HepG2 (cell line): ENCODE measurements around the gene LRRC3. TPM values are rescaled to one million over a fixed set of nuclear protein-coding genes. Genes with fewer than 3 reads are reported as not detected.
A peak's percentile ranks its signal among the peaks of the same experiment; 100 is the strongest.

ENCODE experiments used
- ARNTL ChIP-seq: sonication (generic); formaldehyde crosslinking; IDR thresholded peaks from 2 replicates; pipeline ENCODE4 v1.4.0; 2020; ENCODE audit warnings: mild to moderate bottlenecking, missing genetic modification reagents
- ATAD3A ChIP-seq: sonication (generic); formaldehyde crosslinking; IDR thresholded peaks from 2 replicates; pipeline ENCODE4 v1.4.0; 2020; ENCODE audit warnings: missing genetic modification reagents
- ATF1 ChIP-seq: IDR thresholded peaks from 2 replicates; pipeline ENCODE4 v1.6.1; 2016; ENCODE audit warnings: mild to moderate bottlenecking, control low read depth
- BCL6 ChIP-seq: IDR thresholded peaks from 2 replicates; pipeline ENCODE4 v1.6.1; 2016; ENCODE audit warnings: missing genetic modification reagents, missing compliant biosample characterization
- ETV5 ChIP-seq: IDR thresholded peaks from 2 replicates; pipeline ENCODE4 v1.6.1; 2018; ENCODE audit warnings: missing biosample characterization, missing genetic modification reagents, inconsistent platforms, borderline replicate concordance
- FOXA1 ChIP-seq, 2 experiments: fragments of 450-650 bp in 1 of 2; sonication (generic) in 1 of 2; formaldehyde crosslinking in 1 of 2; IDR thresholded peaks; 2 replicates each; pipeline versions ENCODE4 v1.4.0 to v1.6.1; 2016 to 2020; ENCODE audit warnings: missing genetic modification reagents in 1 of 2
- GABPA ChIP-seq, 2 experiments: IDR thresholded peaks; 2 replicates each; pipeline ENCODE4 v1.6.1; 2011 to 2016; ENCODE audit warnings: low read depth in 2 of 2, low read length in 1 of 2, missing biosample characterization in 1 of 2, missing genetic modification characterization in 1 of 2
- HNRNPL ChIP-seq: fragments of 200-400 bp; formaldehyde crosslinking; IDR thresholded peaks from 2 replicates; pipeline ENCODE4 v1.6.1; 2017; ENCODE audit warnings: mild to moderate bottlenecking, low read depth, low read length
- MAFK ChIP-seq, 2 experiments: IDR thresholded peaks in 1 of 2; conservative IDR thresholded peaks in 1 of 2; 2 replicates each; pipeline ENCODE4 v1.6.1; 2011; ENCODE audit warnings: improper control_type of control experiment in 2 of 2, low read length in 2 of 2
- MED8 ChIP-seq: sonication (generic); formaldehyde crosslinking; IDR thresholded peaks from 2 replicates; pipeline ENCODE4 v1.8.1; 2023; ENCODE audit warnings: mild to moderate bottlenecking, missing genetic modification reagents; ENCODE audit not compliant: insufficient replicate concordance
- NR3C1 ChIP-seq: sonication (generic); formaldehyde crosslinking; IDR thresholded peaks from 2 replicates; pipeline ENCODE4 v1.4.0; 2020; ENCODE audit warnings: missing genetic modification reagents
- PCBP2 ChIP-seq: fragments of 200-400 bp; formaldehyde crosslinking; optimal IDR thresholded peaks from 2 replicates; pipeline ENCODE3; 2018; ENCODE audit warnings: low read length, low read depth; ENCODE audit not compliant: poor library complexity, severe bottlenecking
- POGZ ChIP-seq: sonication (generic); formaldehyde crosslinking; IDR thresholded peaks from 2 replicates; pipeline ENCODE4 v1.4.0; 2020; ENCODE audit warnings: mild to moderate bottlenecking, missing genetic modification reagents
- SOX13 ChIP-seq, 3 experiments: fragments of 450-650 bp in 1 of 3; sonication (generic) in 1 of 3; formaldehyde crosslinking in 1 of 3; IDR thresholded peaks in 2 of 3; conservative IDR thresholded peaks in 1 of 3; 2 replicates each; pipeline versions ENCODE4 v1.5.0 to v1.6.1; 2016 to 2020; ENCODE audit warnings: antibody characterized with exemption in 1 of 3, mild to moderate bottlenecking in 1 of 3, missing compliant biosample characterization in 1 of 3, missing genetic modification reagents in 1 of 3, moderate library complexity in 1 of 3
- TCF12 ChIP-seq, 2 experiments: fragments of 450-650 bp in 1 of 2; sonication (generic) in 1 of 2; formaldehyde crosslinking in 1 of 2; IDR thresholded peaks; 2 replicates each; pipeline versions ENCODE4 v1.6.1 to v1.8.0; 2017 to 2022; ENCODE audit warnings: antibody characterized with exemption in 1 of 2, mild to moderate bottlenecking in 1 of 2, missing genetic modification reagents in 1 of 2, moderate library complexity in 1 of 2
- ZBTB4 ChIP-seq: sonication (generic); formaldehyde crosslinking; IDR thresholded peaks from 2 replicates; pipeline ENCODE4 v1.4.0; 2020; ENCODE audit warnings: missing genetic modification reagents, mild to moderate bottlenecking, borderline replicate concordance
- ZMYM2 ChIP-seq: sonication (generic); formaldehyde crosslinking; IDR thresholded peaks from 2 replicates; pipeline ENCODE4 v1.8.0; 2022; ENCODE audit warnings: mild to moderate bottlenecking, missing genetic modification reagents
- ZNF12 ChIP-seq: sonication (generic); formaldehyde crosslinking; IDR thresholded peaks from 2 replicates; pipeline ENCODE4 v1.5.0; 2020; ENCODE audit warnings: missing genetic modification reagents
- ZNF20 ChIP-seq: sonication (generic); formaldehyde crosslinking; IDR thresholded peaks from 2 replicates; pipeline ENCODE4 v1.4.0; 2020; ENCODE audit warnings: mild to moderate bottlenecking, moderate library complexity, missing genetic modification reagents
- ZNF207 ChIP-seq: fragments of 450-650 bp; IDR thresholded peaks from 2 replicates; pipeline ENCODE4 v1.6.1; 2016; ENCODE audit warnings: antibody characterized with exemption, borderline replicate concordance
- ZNF256 ChIP-seq: sonication (generic); formaldehyde crosslinking; conservative IDR thresholded peaks from 2 replicates; pipeline ENCODE4 v1.4.0; 2020; ENCODE audit warnings: missing genetic modification reagents
- ZNF263 ChIP-seq: sonication (generic); formaldehyde crosslinking; IDR thresholded peaks from 2 replicates; pipeline ENCODE4 v1.4.0; 2020; ENCODE audit warnings: missing genetic modification reagents
- ZNF503 ChIP-seq: sonication (generic); formaldehyde crosslinking; IDR thresholded peaks from 2 replicates; pipeline ENCODE4 v1.4.0; 2020; ENCODE audit warnings: missing genetic modification reagents
- ZNF614 ChIP-seq: IDR thresholded peaks from 2 replicates; pipeline ENCODE4 v1.6.1; 2018; ENCODE audit warnings: missing biosample characterization, missing genetic modification reagents, inconsistent platforms, borderline replicate concordance
- polyA plus RNA-seq, 8 experiments: library from polyadenylated mRNA; depleted of rRNA in 3 of 8; stranded (reverse) in 7 of 8; unstranded in 1 of 8; fragments of >200 nt; fragmentation: Illumina TruSeq in 4 of 8; extraction: Trizol in 4 of 8; gene quantifications; 2 replicates each; pipeline versions ENCODE4 v1.2.1 to v1.2.3, GENCODE V29; 2011 to 2016; ENCODE audit warnings: low read depth in 4 of 8, missing spikeins in 1 of 8, mixed read lengths in 1 of 8; ENCODE audit not compliant: insufficient read depth in 1 of 8
- total RNA-seq, 5 experiments: library from RNA; depleted of rRNA; stranded (reverse); fragments of >200 nt; fragmentation: Illumina TruSeq; extraction: Trizol; gene quantifications; 2 replicates each; pipeline ENCODE4 v1.2.3, GENCODE V29; 2016; ENCODE audit warnings: low read depth in 1 of 5

The LRRC3 gene
- total and polyA plus RNA-seq, 2 of the 13 experiments (the other 11 are each of a cell fraction or from before 2014, with no cell fraction given): 4.8 to 16.5 TPM

DNA sequence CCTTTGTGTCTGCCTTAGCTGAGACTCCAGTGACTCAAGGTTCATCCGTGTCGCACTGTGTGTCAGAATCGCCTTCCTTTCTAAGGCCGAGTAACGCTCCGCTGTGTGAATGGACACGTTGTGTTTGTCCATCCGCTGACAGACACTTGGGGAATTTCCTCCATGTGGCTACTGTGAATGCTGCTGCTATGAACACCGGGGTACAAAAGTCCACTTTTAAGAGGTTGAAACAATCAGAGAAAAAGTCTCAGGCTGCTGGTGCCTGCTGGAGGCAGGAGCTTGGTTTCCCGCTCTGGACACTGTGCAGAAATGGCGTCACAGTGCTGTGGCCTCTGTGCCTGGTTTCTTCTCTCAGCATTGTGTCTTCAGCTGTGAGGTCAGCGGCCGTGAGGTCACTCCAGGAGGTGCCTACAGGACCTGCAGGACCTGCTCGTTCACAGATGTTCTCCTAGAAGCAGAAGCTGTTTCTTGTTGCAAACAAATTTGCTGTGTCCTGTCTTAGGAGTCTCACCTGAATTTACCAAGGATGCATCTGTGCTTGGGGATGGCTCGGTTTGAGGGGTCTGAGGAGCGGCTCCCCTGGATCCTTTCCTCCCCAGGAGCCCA lies 50.5 kb downstream of the LRRC3 start (continued):
- no peak for TF ChIP-seq ZNF503 (CRISPR knock-in tag)
- no peak for TF ChIP-seq ATAD3A (CRISPR knock-in tag)
- TF ChIP-seq ARNTL (CRISPR knock-in tag): no peak
- no peak for TF ChIP-seq HNRNPL
- no peak for TF ChIP-seq BCL6 (CRISPR knock-in tag)
- TF ChIP-seq ETV5 (CRISPR knock-in tag): peak; percentile 80
- no peak for TF ChIP-seq NR3C1 (CRISPR knock-in tag)
- no peak for TF ChIP-seq ZNF207
- no peak for TF ChIP-seq FOXA1 (IDR thresholded peaks at IDR 0.05)
- peak; percentile 28; the same call in 1 of the 2 replicates for TF ChIP-seq FOXA1 (CRISPR knock-in tag; IDR thresholded peaks at IDR 0.05)
- TF ChIP-seq GABPA (IDR thresholded peaks at IDR 0.05; ENCODE audit: low read depth, low read length): no peak
- TF ChIP-seq GABPA (CRISPR knock-in tag; IDR thresholded peaks at IDR 0.05; ENCODE audit: low read depth): peak; percentile 43; the same call in 1 of the 2 replicates
- no peak; the same call in 1 of the 2 replicates for TF ChIP-seq ZBTB4 (CRISPR knock-in tag)
- TF ChIP-seq ZNF20: no peak
- TF ChIP-seq PCBP2: no peak
- peak; percentile 64 for TF ChIP-seq ATF1 (CRISPR knock-in tag)
- no peak for TF ChIP-seq SOX13 (IDR thresholded peaks at IDR 0.05)
- TF ChIP-seq SOX13 (CRISPR knock-in tag; conservative IDR thresholded peaks at IDR 0.05 in 1 of 2, IDR thresholded peaks at IDR 0.05 in 1 of 2): peak in 1 of 2 experiments; percentile 78; a peak in 2 of 4 replicates
- TF ChIP-seq MAFK (conservative IDR thresholded peaks at IDR 0.05 in 1 of 2, IDR thresholded peaks at IDR 0.05 in 1 of 2; ENCODE audit: low read length in 2 of 2): no peak
- no peak for TF ChIP-seq ZNF256 (CRISPR knock-in tag)
- no peak for TF ChIP-seq POGZ (CRISPR knock-in tag)
- no peak for TF ChIP-seq TCF12 (IDR thresholded peaks at IDR 0.05)
- TF ChIP-seq TCF12 (CRISPR knock-in tag; IDR thresholded peaks at IDR 0.05): no peak
- peak; percentile 63; the same call in 1 of the 2 replicates for TF ChIP-seq ZMYM2
- peak; percentile 77 for TF ChIP-seq ZNF12
- TF ChIP-seq ZNF263 (CRISPR knock-in tag): no peak; the same call in none of the 2 replicates
- TF ChIP-seq ZNF614 (CRISPR knock-in tag): peak; percentile 67; the same call in 1 of the 2 replicates
- no peak for TF ChIP-seq MED8 (CRISPR knock-in tag)
